22Rv1 (cell line): ENCODE results near the gene ABCA9.

ENCODE experiments used
- H3K27ac ChIP-seq: fragments of 450-650 bp; 2 replicates; pipeline ENCODE4 v1.5.1; 2017
- ZFX ChIP-seq: fragments of 450-650 bp; IDR thresholded peaks from 2 replicates; pipeline ENCODE4 v1.6.1; 2017; ENCODE audit warnings: antibody characterized with exemption, borderline replicate concordance
- TF ChIP-seq, protein P1 (sequence below): fragments of 450-650 bp; IDR thresholded peaks from 2 replicates; pipeline ENCODE4 v1.5.1; 2017; ENCODE audit warnings: mild to moderate bottlenecking

Gene ABCA9

DNA sequence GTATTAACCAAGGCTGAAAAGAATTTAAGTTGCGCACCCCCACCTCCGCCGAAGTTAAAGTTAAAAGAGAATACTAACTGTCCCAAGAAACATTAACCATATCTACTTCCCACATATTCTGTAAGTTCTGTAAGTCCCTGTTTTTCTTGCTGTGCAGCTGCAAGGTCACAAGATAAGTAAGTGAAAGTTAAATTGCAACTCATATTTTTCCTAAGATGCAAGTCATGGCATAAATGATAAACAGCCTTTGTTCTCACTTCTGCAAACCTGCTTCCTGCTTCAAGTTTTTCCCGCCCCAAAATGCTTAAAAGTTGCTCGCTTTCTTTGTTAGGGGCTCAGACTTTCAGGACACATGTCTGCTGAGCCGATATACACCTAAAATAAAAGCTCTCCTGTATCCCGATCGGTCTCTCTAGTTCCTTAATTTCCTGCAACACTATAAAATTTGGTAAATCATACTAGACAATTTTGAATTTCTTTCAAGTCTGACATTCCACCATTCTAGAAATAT is 32.6 kb upstream of the ABCA9 start:
- TF ChIP-seq, protein P1, sequence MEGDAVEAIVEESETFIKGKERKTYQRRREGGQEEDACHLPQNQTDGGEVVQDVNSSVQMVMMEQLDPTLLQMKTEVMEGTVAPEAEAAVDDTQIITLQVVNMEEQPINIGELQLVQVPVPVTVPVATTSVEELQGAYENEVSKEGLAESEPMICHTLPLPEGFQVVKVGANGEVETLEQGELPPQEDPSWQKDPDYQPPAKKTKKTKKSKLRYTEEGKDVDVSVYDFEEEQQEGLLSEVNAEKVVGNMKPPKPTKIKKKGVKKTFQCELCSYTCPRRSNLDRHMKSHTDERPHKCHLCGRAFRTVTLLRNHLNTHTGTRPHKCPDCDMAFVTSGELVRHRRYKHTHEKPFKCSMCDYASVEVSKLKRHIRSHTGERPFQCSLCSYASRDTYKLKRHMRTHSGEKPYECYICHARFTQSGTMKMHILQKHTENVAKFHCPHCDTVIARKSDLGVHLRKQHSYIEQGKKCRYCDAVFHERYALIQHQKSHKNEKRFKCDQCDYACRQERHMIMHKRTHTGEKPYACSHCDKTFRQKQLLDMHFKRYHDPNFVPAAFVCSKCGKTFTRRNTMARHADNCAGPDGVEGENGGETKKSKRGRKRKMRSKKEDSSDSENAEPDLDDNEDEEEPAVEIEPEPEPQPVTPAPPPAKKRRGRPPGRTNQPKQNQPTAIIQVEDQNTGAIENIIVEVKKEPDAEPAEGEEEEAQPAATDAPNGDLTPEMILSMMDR, result no peak
- no peak for TF ChIP-seq ZFX
- no peak overlapping the region for H3K27ac ChIP-seq

DNA sequence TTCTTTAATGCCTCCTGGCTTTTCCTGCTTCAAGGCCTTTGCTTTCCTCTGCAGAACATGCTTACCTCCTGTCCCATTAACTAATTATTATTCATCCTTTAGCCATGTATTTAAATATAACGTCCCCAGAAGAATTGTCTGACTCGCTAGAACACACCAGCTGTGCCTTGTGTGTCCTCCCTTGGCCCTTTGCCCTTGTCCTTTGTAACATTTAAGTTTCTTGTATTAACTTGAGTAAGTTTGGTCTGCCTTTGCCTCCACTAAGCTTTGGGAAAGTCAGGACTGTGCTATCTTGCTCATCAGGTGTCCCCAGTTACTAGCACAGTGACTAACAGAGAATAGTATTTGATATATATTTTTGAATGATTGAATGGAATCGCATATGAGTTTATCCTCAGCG is 29.6 kb upstream of the ABCA9 start:
- H3K27ac ChIP-seq, result no peak overlapping the region
- TF ChIP-seq ZFX, result no peak
- TF ChIP-seq, protein P1, result no peak

DNA sequence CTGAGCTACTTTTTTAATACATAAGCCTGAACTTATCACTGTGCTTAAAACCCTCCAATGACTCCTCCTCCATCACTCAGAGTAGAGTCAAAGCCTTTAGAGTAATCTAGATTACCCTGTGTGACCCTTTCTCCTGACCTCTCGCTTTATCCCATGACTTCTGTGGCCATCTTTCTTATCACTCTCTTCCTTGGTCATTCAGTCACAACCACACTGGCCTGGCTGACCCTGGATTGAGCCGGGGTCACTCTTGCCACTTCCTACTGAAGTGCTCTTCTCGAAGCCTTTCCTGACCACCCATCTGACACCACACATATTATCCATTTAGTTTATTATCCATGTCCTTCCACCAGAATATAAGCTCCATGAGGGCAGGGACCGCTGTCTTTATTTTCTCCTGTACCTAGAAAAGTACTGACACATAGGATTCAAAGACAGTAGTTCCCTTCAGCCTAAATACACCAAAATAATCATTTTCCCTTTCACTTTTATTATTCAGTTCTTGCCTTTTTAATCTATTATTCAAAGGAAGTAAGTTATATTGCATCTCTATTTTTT is 28.0 kb upstream of the ABCA9 start:
- TF ChIP-seq ZFX, result no peak
- TF ChIP-seq, protein P1, result no peak
- no peak overlapping the region for H3K27ac ChIP-seq

DNA sequence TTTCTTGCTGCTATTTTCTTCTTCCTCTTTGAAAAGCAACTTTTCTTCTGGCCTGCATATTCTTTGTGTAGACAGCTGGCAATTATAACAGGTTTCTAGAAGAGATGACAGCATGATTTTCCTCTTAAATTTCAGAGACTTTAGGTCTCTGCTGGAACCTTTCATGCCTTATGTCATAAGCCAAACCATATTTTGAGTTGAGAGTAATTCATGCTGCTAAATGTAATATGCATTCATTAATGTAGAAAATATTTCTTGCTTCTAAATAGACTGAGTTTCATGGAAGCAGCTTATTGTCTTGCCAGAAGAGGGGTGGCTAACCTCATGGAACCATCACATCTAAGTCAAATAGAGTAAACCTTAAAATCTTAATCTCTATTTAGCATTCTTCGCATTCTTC is 25.9 kb upstream of the ABCA9 start:
- TF ChIP-seq ZFX, result no peak
- TF ChIP-seq, protein P1, result no peak

DNA sequence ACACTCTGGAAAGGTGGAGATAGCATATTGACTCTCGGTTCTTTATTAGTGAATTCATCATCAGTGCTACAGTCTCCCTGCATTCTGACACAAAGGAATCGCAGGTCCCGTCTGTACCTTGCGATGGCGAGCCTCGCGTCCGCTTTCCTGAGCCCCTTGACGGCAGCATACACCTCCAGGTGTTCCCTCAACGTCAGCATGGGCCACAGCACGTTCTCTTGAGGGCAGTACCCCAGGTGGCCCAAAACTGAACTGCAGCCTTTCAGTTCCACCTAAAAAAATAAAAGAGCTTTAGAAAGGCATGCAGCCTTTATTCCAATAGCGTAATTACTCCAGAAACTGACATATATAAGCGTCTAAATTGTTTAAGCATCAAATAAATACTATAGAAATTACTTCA is 24.2 kb upstream of the ABCA9 start:
- no peak overlapping the region for H3K27ac ChIP-seq
- no peak for TF ChIP-seq ZFX
- TF ChIP-seq, protein P1, result peak; percentile 53

More for the DNA sequence above, 25.9 kb upstream of the ABCA9 start:
- H3K27ac ChIP-seq, result no peak overlapping the region

DNA sequence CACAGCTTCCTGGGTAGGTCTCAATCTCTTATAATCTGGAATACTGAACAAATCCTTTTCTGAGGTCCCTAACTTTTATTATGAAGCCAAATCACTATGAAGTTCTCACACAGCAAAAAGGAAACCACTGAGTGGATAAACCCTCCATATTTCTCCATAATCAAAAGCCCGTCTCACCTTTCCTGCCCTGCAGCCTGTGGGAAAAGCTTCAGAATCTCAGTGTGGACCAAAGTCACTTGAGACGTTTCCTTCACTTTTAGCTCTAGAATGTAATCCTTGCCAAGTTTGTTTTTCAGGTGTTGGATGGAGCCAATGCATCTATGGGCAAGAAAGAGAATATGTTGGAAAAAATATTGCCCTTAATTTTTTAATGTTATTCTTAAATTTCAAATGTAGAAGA is 22.0 kb upstream of the ABCA9 start:
- TF ChIP-seq, protein P1, result no peak
- TF ChIP-seq ZFX, result no peak
- H3K27ac ChIP-seq, result no peak overlapping the region

DNA sequence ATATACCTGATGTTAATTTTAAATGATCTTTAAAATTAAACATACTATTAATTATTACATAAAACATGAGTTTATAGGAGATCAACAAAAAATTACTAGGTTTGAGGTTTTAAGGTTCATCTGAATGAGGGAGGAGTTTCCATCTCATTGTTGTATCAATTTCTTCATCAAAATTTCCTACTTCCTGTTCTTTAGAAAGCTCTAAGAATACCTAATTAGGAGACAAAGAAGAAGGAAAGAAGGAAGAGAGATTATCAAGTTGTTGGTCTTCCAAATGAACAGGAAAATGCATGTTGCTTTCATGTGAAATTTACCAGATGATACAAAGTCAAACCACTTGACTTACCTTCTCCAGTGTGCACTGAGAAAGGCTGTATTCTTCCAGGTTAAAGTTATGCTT is 18.1 kb upstream of the ABCA9 start:
- H3K27ac ChIP-seq, result no peak overlapping the region
- TF ChIP-seq, protein P1, result no peak
- no peak for TF ChIP-seq ZFX
